Activated CD4-positive, alpha-beta T cell treated with anti-CD3 and anti-CD28 coated beads for 4 hours (primary cell): ENCODE results near the gene ST6GALNAC2.

Experiments
- DNase-seq, 2 donors: peaks; one replicate each; pipeline ENCODE4 v3.0.0-alpha.2; 2020

Gene ST6GALNAC2

GRCh38 chr17:76553178-76553908 is 32.3 kb downstream of the ST6GALNAC2 start:
- DNase-seq: no peak

- DNase-seq: no peak
Measured at GRCh38 chr17:76551685-76552084, 34.0 kb downstream of the ST6GALNAC2 start.

- no peak for DNase-seq
Measured at GRCh38 chr17:76550712-76551615, 34.7 kb downstream of the ST6GALNAC2 start.

- no peak for DNase-seq
Measured at GRCh38 chr17:76549539-76549938, 36.1 kb downstream of the ST6GALNAC2 start.

GRCh38 chr17:76549215-76549518 is 36.5 kb downstream of the ST6GALNAC2 start:
- DNase-seq: no peak

GRCh38 chr17:76548378-76549214 is 37.1 kb downstream of the ST6GALNAC2 start:
- DNase-seq: no peak

GRCh38 chr17:76547642-76548202 is 37.9 kb downstream of the ST6GALNAC2 start:
- DNase-seq: no peak

- DNase-seq: peak; percentile 50 to 66
Measured at GRCh38 chr17:76547183-76547641, 38.4 kb downstream of the ST6GALNAC2 start.

GRCh38 chr17:76546556-76547182 is 39.0 kb downstream of the ST6GALNAC2 start:
- DNase-seq: no peak

GRCh38 chr17:76545918-76546555 is 39.6 kb downstream of the ST6GALNAC2 start:
- DNase-seq: no peak

GRCh38 chr17:76544546-76545365 is 40.9 kb downstream of the ST6GALNAC2 start:
- DNase-seq: no peak

GRCh38 chr17:76543826-76544545 is 41.7 kb downstream of the ST6GALNAC2 start:
- no peak for DNase-seq

GRCh38 chr17:76543482-76543825 is 42.2 kb downstream of the ST6GALNAC2 start:
- no peak for DNase-seq

- no peak for DNase-seq
Measured at GRCh38 chr17:76542984-76543383, 42.7 kb downstream of the ST6GALNAC2 start.

GRCh38 chr17:76542566-76542971 is 43.1 kb downstream of the ST6GALNAC2 start:
- no peak for DNase-seq

- DNase-seq: no peak
Measured at GRCh38 chr17:76541739-76542454, 43.8 kb downstream of the ST6GALNAC2 start.

- no peak for DNase-seq
Measured at GRCh38 chr17:76540381-76541300, 45.0 kb downstream of the ST6GALNAC2 start.

GRCh38 chr17:76539631-76540271 is 45.9 kb downstream of the ST6GALNAC2 start, which contains the start of gene PRCD:
Gene PRCD, plus strand, starts transcription at chr17:76540044. Its CDS starts 98 bp downstream, at chr17:76540142.
- DNase-seq: no peak
